Measurements from ENCODE around the gene RNF166.
"Not testable (repeated sequence)": the region's sequence is repeated elsewhere in the genome, so short reads cannot be mapped to it uniquely, and the experiment has no call there.

RNF166 gene

GRCh38 chr16:88678224-88678979 is 27.8 kb downstream of the RNF166 start:
- no peak for DNase-seq (ENCODE audit: low read depth in 1 of 2, low spot score in 1 of 2)

- no peak for DNase-seq (ENCODE audit: low read depth in 1 of 2, low spot score in 1 of 2)
Measured at GRCh38 chr16:88677721-88678120, 28.5 kb downstream of the RNF166 start.

GRCh38 chr16:88676502-88677242 is 29.5 kb downstream of the RNF166 start:
- DNase-seq (ENCODE audit: low read depth in 1 of 2, low spot score in 1 of 2): no peak

GRCh38 chr16:88673716-88674379 is 32.4 kb downstream of the RNF166 start:
- no peak for DNase-seq (ENCODE audit: low read depth in 1 of 2, low spot score in 1 of 2)

GRCh38 chr16:88672776-88673175 is 33.4 kb downstream of the RNF166 start:
- DNase-seq (ENCODE audit: low read depth in 1 of 2, low spot score in 1 of 2): no peak

GRCh38 chr16:88671806-88672205 is 34.4 kb downstream of the RNF166 start:
- DNase-seq (ENCODE audit: low read depth in 1 of 2, low spot score in 1 of 2): no peak

- no peak for DNase-seq (ENCODE audit: low read depth in 1 of 2, low spot score in 1 of 2)
Measured at GRCh38 chr16:88669980-88670379, 36.2 kb downstream of the RNF166 start.

GRCh38 chr16:88669493-88669892 is 36.7 kb downstream of the RNF166 start:
- DNase-seq (ENCODE audit: low read depth in 1 of 2, low spot score in 1 of 2): not testable (repeated sequence)

GRCh38 chr16:88667461-88667860 is 38.7 kb downstream of the RNF166 start:
- DNase-seq (ENCODE audit: low read depth in 1 of 2, low spot score in 1 of 2): no peak

GRCh38 chr16:88665570-88665969 is 40.6 kb downstream of the RNF166 start:
- no peak for DNase-seq (ENCODE audit: low read depth in 1 of 2, low spot score in 1 of 2)

- DNase-seq (ENCODE audit: low read depth in 1 of 2, low spot score in 1 of 2): no peak
Measured at GRCh38 chr16:88665148-88665547, 41.1 kb downstream of the RNF166 start.

- peak; percentile 89 to 91 for DNase-seq (ENCODE audit: low read depth in 1 of 2, low spot score in 1 of 2)
Measured at GRCh38 chr16:88662843-88663606, 43.2 kb downstream of the RNF166 start, which contains the start of gene MVD. Gene MVD (minus strand): TSS chr16:88663091. CDS start chr16:88663080, 11 bp downstream.

- no peak for DNase-seq (ENCODE audit: low read depth in 1 of 2, low spot score in 1 of 2)
Measured at GRCh38 chr16:88662222-88662842, 43.9 kb downstream of the RNF166 start.

- no peak for DNase-seq (ENCODE audit: low read depth in 1 of 2, low spot score in 1 of 2)
Measured at GRCh38 chr16:88661468-88661867, 44.7 kb downstream of the RNF166 start.

- DNase-seq (ENCODE audit: low read depth in 1 of 2, low spot score in 1 of 2): no peak
Measured at GRCh38 chr16:88659160-88659559, 47.0 kb downstream of the RNF166 start.

GRCh38 chr16:88658714-88659113 is 47.5 kb downstream of the RNF166 start:
- DNase-seq (ENCODE audit: low read depth in 1 of 2, low spot score in 1 of 2): no peak

- no peak for DNase-seq (ENCODE audit: low read depth in 1 of 2, low spot score in 1 of 2)
Measured at GRCh38 chr16:88657371-88657770, 48.8 kb downstream of the RNF166 start.

- no peak for DNase-seq (ENCODE audit: low read depth in 1 of 2, low spot score in 1 of 2)
Measured at GRCh38 chr16:88656291-88656980, 49.8 kb downstream of the RNF166 start.

- no peak for DNase-seq (ENCODE audit: low read depth in 1 of 2, low spot score in 1 of 2)
Measured at GRCh38 chr16:88655733-88656281, 50.4 kb downstream of the RNF166 start.

Measured in stimulated activated CD4-positive, alpha-beta T cell treated with anti-CD3 and anti-CD28 coated beads, Interleukin-15, amount 100 ng/mL, for 1 hour (primary cell).